ENCODE results near the gene ABCG2.
"Not testable (repeated sequence)": the region's sequence is repeated elsewhere in the genome, so short reads cannot be mapped to it uniquely, and the experiment has no call there.

The ABCG2 gene

DNA sequence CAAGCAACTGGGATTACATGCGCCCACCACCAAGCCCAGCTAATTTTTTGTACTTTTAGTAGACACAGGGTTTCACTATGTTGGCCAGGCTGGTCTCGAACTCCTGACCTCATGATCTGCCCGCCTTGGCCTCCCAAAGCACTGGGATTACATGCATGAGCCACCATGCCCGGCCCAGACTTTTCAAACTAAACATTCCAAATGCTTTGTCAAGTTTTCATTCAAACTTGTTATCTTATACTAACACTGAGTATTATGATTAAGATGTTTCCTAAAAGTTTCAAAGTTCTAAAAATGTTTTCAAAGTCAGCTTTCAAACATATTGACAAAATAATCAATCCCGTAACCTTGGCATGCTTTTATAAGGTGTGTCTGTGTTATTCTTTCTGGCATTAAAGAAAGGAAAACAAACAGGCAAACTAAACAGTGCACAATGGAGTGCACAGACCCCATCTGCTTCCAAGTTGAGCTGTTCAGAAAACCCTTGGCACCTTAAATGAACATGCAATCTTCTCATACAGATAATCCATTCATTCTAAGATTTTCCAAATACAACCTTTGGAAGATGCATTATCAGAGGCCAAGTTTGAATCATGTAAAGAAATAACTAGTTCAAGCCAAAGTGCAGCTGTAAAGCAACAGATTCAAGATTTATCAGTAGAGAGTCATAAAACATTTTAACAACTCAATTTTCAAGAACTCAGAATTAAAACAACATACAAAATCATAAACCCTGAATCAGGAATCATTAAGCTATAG lies 49.1 kb downstream of the ABCG2 start:
- no peak for DNase-seq

DNA sequence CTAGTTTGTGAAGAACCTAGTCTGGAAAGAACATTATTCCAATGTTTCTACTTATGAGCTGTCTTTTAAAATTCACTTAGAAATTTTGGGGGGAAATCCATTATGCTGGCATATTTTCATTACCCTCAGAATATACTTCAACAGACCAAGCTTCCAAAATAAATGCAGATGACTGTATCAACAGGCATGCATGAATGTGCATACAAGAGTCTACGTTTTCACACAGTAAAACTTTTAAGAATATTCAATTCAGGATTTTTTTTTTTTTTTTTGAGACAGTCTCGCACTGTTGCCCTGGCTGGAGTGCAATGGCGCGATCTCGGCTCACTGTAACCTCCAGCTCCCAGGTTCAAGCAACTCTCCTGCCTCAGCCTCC lies 49.7 kb downstream of the ABCG2 start:
- DNase-seq, result no peak

DNA sequence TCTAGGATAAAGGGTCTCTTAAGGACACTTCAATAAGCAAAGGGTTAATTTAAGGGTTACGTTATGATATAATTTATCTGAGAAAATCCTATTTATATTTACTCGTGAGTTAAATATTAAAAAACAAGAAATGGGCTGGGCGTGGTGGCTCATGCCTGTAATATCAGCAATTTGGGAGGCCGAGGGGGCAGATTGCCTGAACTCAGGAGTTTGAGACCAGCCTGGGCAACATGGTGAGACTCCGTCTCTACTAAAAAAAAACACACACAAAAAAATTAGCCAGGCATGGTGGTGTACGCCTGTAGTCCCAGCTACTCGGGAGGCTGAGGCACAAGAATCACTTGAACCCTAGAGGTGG lies 50.4 kb downstream of the ABCG2 start:
- DNase-seq, result not testable (repeated sequence)

DNA sequence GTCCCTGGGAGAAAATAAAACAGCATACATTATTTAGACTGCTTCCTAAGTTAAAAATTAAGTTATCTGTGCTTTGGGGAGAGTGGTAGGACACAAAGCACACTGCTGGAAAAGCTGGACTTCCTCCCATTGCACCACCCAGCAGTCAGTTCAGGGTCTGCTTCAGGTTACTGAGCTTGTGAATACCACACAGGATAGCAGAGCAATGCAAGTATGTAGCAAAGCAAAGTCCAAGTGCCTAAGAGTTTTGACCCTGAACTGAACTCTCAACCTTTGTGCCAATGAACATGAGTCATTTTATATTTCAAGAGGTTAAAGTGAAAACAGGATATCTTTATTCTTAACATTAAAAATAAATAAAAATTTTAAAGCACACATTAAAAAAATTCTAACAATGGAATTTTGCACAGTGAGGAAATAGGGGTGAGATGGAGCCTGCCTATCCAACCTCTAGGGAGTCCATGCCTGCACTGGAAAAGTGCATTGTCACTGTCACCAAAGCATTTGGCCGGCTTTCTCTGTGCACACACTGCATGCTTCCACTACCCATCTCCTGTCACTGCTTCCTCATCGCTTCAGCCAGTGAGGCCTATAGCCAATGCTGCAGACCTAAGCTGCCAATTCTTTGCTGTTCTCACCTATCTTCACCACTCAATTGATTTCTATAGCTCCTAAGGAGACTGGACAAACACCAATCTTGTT lies 50.9 kb downstream of the ABCG2 start:
- DNase-seq, result no peak

- DNase-seq, result no peak
These were observed 52.2 kb downstream of the ABCG2 start for GRCh38 chr4:88106205-88106604.

- DNase-seq, result no peak
These were observed 53.4 kb downstream of the ABCG2 start for GRCh38 chr4:88104902-88105610.

- DNase-seq, result no peak
These were observed 56.4 kb downstream of the ABCG2 start for GRCh38 chr4:88102026-88102425.

DNA sequence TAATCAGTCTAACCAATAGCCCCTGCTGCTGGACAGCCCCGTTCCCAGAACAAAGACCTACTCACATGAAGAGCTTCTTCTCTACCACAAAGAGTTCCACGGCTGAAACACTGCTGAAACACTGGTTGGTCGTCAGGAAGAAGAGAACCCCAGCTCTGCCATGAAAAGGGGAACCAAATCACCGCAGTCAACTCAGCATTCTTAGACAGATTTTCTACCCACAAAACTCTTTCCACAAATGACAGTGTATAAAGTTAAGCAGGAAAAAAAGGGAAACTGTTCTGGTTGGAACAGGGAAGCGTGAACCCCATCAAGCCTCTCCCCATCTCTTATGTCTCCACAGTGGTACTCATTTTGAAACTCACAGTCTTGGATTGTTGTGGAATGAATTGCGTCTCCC lies 57.3 kb downstream of the ABCG2 start:
- DNase-seq, result no peak

- DNase-seq, result no peak
These were observed 59.3 kb downstream of the ABCG2 start for GRCh38 chr4:88098993-88099752.

DNA sequence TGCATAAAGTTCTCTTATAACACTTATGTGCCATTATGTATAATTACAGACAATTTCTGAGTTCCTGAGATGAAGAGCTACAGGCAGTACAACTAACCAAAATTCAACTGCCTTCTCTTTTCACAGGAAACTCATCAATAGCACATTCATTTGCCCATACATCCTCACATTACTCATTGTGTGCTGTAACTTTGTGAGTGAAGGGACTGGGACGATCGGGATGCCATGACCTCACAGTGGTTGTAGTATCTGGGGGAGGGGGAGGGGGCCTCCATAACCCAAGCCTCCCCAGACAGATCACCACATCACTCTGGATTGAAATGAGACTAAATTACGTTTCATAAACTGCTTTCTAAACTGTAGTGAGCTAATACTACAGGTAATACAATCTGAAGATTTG lies 60.7 kb downstream of the ABCG2 start:
- no peak for DNase-seq

GRCh38 chr4:88097301-88097700 lies 61.1 kb downstream of the ABCG2 start:
- no peak for DNase-seq

GRCh38 chr4:88093874-88094273 lies 64.6 kb downstream of the ABCG2 start:
- DNase-seq, result no peak

- no peak for DNase-seq
These were observed 67.1 kb downstream of the ABCG2 start for GRCh38 chr4:88091378-88091777.

- DNase-seq, result no peak
These were observed 67.5 kb downstream of the ABCG2 start for GRCh38 chr4:88090898-88091297.

GRCh38 chr4:88087004-88087403 lies 71.4 kb downstream of the ABCG2 start:
- DNase-seq, result no peak

DNA sequence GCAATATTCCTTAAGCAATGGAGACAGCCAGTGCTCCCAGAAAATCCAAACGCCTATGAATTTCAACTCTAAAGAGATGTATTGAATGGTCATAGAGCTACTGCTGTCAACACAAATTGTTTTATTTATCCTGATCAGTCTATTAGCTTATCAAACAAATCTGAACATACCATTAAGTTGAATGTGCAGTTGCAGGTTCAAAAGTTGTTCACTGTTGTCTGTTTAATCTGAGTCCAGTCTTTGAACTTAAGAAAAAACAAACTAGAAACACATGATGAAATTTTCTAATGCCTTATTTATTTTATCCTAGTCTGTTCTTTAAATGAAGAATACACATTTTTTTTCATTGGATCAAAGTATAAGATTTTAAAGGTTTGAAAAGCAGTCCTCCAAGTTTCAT lies 77.8 kb downstream of the ABCG2 start:
- DNase-seq, result no peak

DNA sequence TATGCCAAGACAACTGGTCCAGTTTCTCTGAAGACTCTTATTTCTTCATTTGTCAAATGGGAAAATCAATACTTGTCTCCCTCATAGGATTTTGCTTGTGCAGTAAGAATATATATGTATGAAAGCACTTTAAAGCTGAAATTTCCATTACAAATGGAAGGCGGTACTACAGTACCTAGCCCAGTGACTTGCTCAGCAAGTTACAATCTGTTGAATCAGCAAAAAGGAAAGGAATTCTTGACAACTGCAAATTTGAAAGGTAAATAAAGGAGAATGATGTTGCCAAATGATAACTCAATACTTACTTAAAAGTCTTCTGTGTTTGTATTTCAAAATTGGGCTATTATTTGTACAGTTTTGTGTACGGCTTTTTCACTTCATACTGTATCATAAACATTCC lies 79.9 kb downstream of the ABCG2 start:
- DNase-seq, result no peak

GRCh38 chr4:88077911-88078524 lies 80.4 kb downstream of the ABCG2 start:
- no peak for DNase-seq

- DNase-seq, result no peak
These were observed 83.1 kb downstream of the ABCG2 start for GRCh38 chr4:88075336-88075735.

- DNase-seq, result no peak
These were observed 88.4 kb downstream of the ABCG2 start for GRCh38 chr4:88070031-88070430.

GRCh38 chr4:88064410-88064809 lies 94.0 kb downstream of the ABCG2 start:
- DNase-seq, result no peak

- no peak for DNase-seq
These were observed 94.7 kb downstream of the ABCG2 start for GRCh38 chr4:88063634-88064296.

Measured in CD4-positive, alpha-beta T cell treated with Interleukin-6 for 4 hours (primary cell).